Astrocyte (in vitro differentiated cells and primary cell): Measurements from ENCODE around the gene SSBP1. TPM values are rescaled to one million over a fixed set of nuclear protein-coding genes. Genes with fewer than 3 reads are reported as not detected.

Source experiments
- DNase-seq: peaks from one replicate; pipeline ENCODE4 v3.0.0-alpha.2; 2010; ENCODE audit warnings: low read depth
- FAIRE-seq: peaks from 2 replicates; lab custom pipeline; 2011; peaks lifted over from hg19 to GRCh38; lab: Jason Lieb, UNC
- H2AFZ ChIP-seq: 2 replicates; pipeline ENCODE4 v1.6.0; 2012; ENCODE audit warnings: low read depth, low read length, inconsistent platforms
- H3K27ac ChIP-seq: 2 replicates; pipeline ENCODE4 v1.5.1; 2011; ENCODE audit warnings: low read depth, low read length, inconsistent platforms
- H3K27me3 ChIP-seq: 2 replicates; pipeline ENCODE4 v1.6.0; 2011; ENCODE audit warnings: low read length, inconsistent platforms; ENCODE audit not compliant: insufficient read depth
- H3K36me3 ChIP-seq: 2 replicates; pipeline ENCODE4 v1.5.1; 2011; ENCODE audit warnings: low read length, inconsistent platforms; ENCODE audit not compliant: insufficient read depth
- H3K4me1 ChIP-seq: 2 replicates; pipeline ENCODE4 v1.5.1; 2011; ENCODE audit warnings: low read length, inconsistent platforms; ENCODE audit not compliant: insufficient read depth
- H3K4me2 ChIP-seq: 2 replicates; pipeline ENCODE4 v1.6.0; 2012; ENCODE audit warnings: low read length, inconsistent platforms
- H3K4me3 ChIP-seq: 2 replicates; pipeline ENCODE4 v1.5.1; 2011; ENCODE audit warnings: low read depth, mild to moderate bottlenecking, low read length, inconsistent platforms; ENCODE audit not compliant: insufficient read depth
- H3K79me2 ChIP-seq: 2 replicates; pipeline ENCODE4 v1.6.0; 2012; ENCODE audit warnings: mild to moderate bottlenecking, low read length, inconsistent platforms; ENCODE audit not compliant: insufficient read depth
- H3K9ac ChIP-seq: 2 replicates; pipeline ENCODE4 v1.6.0; 2012; ENCODE audit warnings: mild to moderate bottlenecking, low read length, inconsistent platforms
- H3K9me3 ChIP-seq: 2 replicates; pipeline ENCODE4 v1.5.1; 2012; ENCODE audit warnings: low read depth, mild to moderate bottlenecking, low read length, inconsistent platforms; ENCODE audit not compliant: insufficient read depth
- H4K20me1 ChIP-seq: 2 replicates; pipeline ENCODE4 v1.6.0; 2012; ENCODE audit warnings: low read length, inconsistent platforms; ENCODE audit not compliant: insufficient read depth
- H3K27ac Mint-ChIP-seq: one replicate; pipeline ENCODE4 v1.8.0; 2021; ENCODE audit warnings: mild to moderate bottlenecking, mixed read lengths; ENCODE audit not compliant: unreplicated experiment
- H3K27me3 Mint-ChIP-seq: one replicate; pipeline ENCODE4 v1.8.0; 2021; ENCODE audit warnings: low read depth, mixed read lengths; ENCODE audit not compliant: unreplicated experiment
- H3K36me3 Mint-ChIP-seq: one replicate; pipeline ENCODE4 v1.8.0; 2021; ENCODE audit warnings: low read depth, mixed read lengths; ENCODE audit not compliant: unreplicated experiment
- H3K4me1 Mint-ChIP-seq: one replicate; pipeline ENCODE4 v1.8.0; 2021; ENCODE audit warnings: low read depth, mixed read lengths; ENCODE audit not compliant: unreplicated experiment
- H3K4me3 Mint-ChIP-seq: one replicate; pipeline ENCODE4 v1.8.0; 2021; ENCODE audit warnings: mild to moderate bottlenecking, moderate library complexity, mixed read lengths; ENCODE audit not compliant: unreplicated experiment
- H3K9me3 Mint-ChIP-seq: one replicate; pipeline ENCODE4 v1.8.0; 2021; ENCODE audit warnings: mild to moderate bottlenecking, mixed read lengths; ENCODE audit not compliant: unreplicated experiment
- CTCF ChIP-seq: IDR thresholded peaks from 2 replicates; pipeline ENCODE4 v1.5.1; 2011; ENCODE audit warnings: low read depth, mild to moderate bottlenecking, inconsistent platforms, low read length, moderate library complexity; ENCODE audit not compliant: insufficient read depth
- EZH2 ChIP-seq: IDR thresholded peaks from 2 replicates; pipeline ENCODE4 v1.6.1; 2012; ENCODE audit warnings: mild to moderate bottlenecking, low read length, inconsistent platforms; ENCODE audit not compliant: insufficient read depth
- total RNA-seq: library from RNA; stranded (reverse); gene quantifications from 2 replicates; pipeline ENCODE4 v1.2.1, GENCODE V29; 2021

The SSBP1 gene
- total RNA-seq, 1 donor from 2014 or later, result 146 TPM

GRCh38 chr7:141708351-141708750, 29.8 kb upstream of the SSBP1 start, which contains the start of gene WEE2:
TSS of gene WEE2 (plus strand) at chr7:141708353. CDS start at chr7:141708759, 406 bp downstream.
- H3K9ac ChIP-seq, result no peak within 1 kb of the TSS
- no peaks in the 10 kb centered on the region for H3K79me2 ChIP-seq
- H3K27me3 ChIP-seq, result no peaks in the 10 kb centered on the region
- Mint-ChIP-seq H3K9me3 (peaks cover 3% of the 10 kb centered on the region), H3K4me1 (peaks cover 5% of the 10 kb centered on the region), H3K36me3 (no peaks in the 10 kb centered on the region), H3K4me3 (no peak within 1 kb of the TSS), H3K27ac (no peak within 1 kb of the TSS), H3K27me3 (peaks cover 10% of the 10 kb centered on the region)
- no peak for DNase-seq
- TF ChIP-seq EZH2 (no peak), CTCF (no peak)
- no peak within 1 kb of the TSS for H3K4me2 ChIP-seq
- H3K9me3 ChIP-seq, result no peaks in the 10 kb centered on the region
- peaks cover 3% of the 10 kb centered on the region for H3K4me1 ChIP-seq
- no peak within 1 kb of the TSS for H2AFZ ChIP-seq
- no peak for FAIRE-seq
- no peak within 1 kb of the TSS for H3K27ac ChIP-seq
- no peaks in the 10 kb centered on the region for H4K20me1 ChIP-seq
- H3K4me3 ChIP-seq, result no peak within 1 kb of the TSS
- H3K36me3 ChIP-seq, result no peaks in the 10 kb centered on the region

- no peak overlapping the region for H3K4me3 ChIP-seq
- Mint-ChIP-seq H3K27me3 (peaks cover 7% of the 10 kb centered on the region), H3K4me1 (peaks cover 5% of the 10 kb centered on the region), H3K4me3 (no peak overlapping the region), H3K27ac (no peak overlapping the region), H3K9me3 (peaks cover 3% of the 10 kb centered on the region), H3K36me3 (no peaks in the 10 kb centered on the region)
- H4K20me1 ChIP-seq, result no peaks in the 10 kb centered on the region
- no peak for FAIRE-seq
- H3K27me3 ChIP-seq, result no peaks in the 10 kb centered on the region
- H3K4me1 ChIP-seq, result peaks cover 3% of the 10 kb centered on the region
- H3K79me2 ChIP-seq, result no peaks in the 10 kb centered on the region
- no peak overlapping the region for H2AFZ ChIP-seq
- H3K27ac ChIP-seq, result no peak overlapping the region
- no peaks in the 10 kb centered on the region for H3K9me3 ChIP-seq
- H3K4me2 ChIP-seq, result no peak overlapping the region
- no peak for DNase-seq
- TF ChIP-seq CTCF (no peak), EZH2 (no peak)
- H3K36me3 ChIP-seq, result no peaks in the 10 kb centered on the region
- no peak overlapping the region for H3K9ac ChIP-seq
Measured at GRCh38 chr7:141709318-141709717, 28.8 kb upstream of the SSBP1 start.

GRCh38 chr7:141709749-141710148, 28.4 kb upstream of the SSBP1 start:
- Histone ChIP-seq H3K4me2 (no peak overlapping the region), H4K20me1 (no peaks in the 10 kb centered on the region)
- peaks cover 10% of the 10 kb centered on the region for H3K27me3 Mint-ChIP-seq

More at GRCh38 chr7:141709749-141710148, 28.4 kb upstream of the SSBP1 start:
- Histone ChIP-seq H3K79me2 (no peaks in the 10 kb centered on the region), H3K9me3 (no peaks in the 10 kb centered on the region), H3K4me3 (no peak overlapping the region), H2AFZ (no peak overlapping the region), H3K36me3 (no peaks in the 10 kb centered on the region), H3K4me1 (peaks cover 3% of the 10 kb centered on the region), H3K27ac (no peak overlapping the region), H3K9ac (no peak overlapping the region), H3K27me3 (no peaks in the 10 kb centered on the region)
- peaks cover 3% of the 10 kb centered on the region for H3K9me3 Mint-ChIP-seq
- no peaks in the 10 kb centered on the region for H3K36me3 Mint-ChIP-seq
- DNase-seq (no peak), FAIRE-seq (no peak)
- TF ChIP-seq EZH2 (no peak), CTCF (no peak)
- no peak overlapping the region for H3K27ac Mint-ChIP-seq
- no peak overlapping the region for H3K4me3 Mint-ChIP-seq
- peaks cover 3% of the 10 kb centered on the region for H3K4me1 Mint-ChIP-seq
